Measurements from ENCODE around the gene TAOK1.

- TF ChIP-seq RFX5 (IDR thresholded peaks at IDR 0.05; ENCODE audit: low read depth, low read length): no peak
- TF ChIP-seq, protein P1, sequence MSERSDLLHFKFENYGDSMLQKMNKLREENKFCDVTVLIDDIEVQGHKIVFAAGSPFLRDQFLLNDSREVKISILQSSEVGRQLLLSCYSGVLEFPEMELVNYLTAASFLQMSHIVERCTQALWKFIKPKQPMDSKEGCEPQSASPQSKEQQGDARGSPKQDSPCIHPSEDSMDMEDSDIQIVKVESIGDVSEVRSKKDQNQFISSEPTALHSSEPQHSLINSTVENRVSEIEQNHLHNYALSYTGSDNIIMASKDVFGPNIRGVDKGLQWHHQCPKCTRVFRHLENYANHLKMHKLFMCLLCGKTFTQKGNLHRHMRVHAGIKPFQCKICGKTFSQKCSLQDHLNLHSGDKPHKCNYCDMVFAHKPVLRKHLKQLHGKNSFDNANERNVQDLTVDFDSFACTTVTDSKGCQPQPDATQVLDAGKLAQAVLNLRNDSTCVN (CRISPR knock-in tag; IDR thresholded peaks at IDR 0.05): no peak
- TF ChIP-seq EZH2 (IDR thresholded peaks at IDR 0.05; ENCODE audit: borderline replicate concordance, low read depth, low read length): no peak
- no peak for TF ChIP-seq MAFG (tag; conservative IDR thresholded peaks at IDR 0.05)
Observed at GRCh38 chr17:29420128-29420527, 30.0 kb downstream of the TAOK1 start.

All from K562 (cell line).